HG02981 (cell line): ENCODE measurements around the gene SLC6A19.

Experiments used
- ATAC-seq: cut with Tn5 transposase; IDR thresholded peaks from one replicate; pipeline ENCODE4 v1.9.1; 2021; ENCODE audit warnings: mild to moderate bottlenecking, moderate library complexity; ENCODE audit not compliant: unreplicated experiment

SLC6A19 gene

DNA sequence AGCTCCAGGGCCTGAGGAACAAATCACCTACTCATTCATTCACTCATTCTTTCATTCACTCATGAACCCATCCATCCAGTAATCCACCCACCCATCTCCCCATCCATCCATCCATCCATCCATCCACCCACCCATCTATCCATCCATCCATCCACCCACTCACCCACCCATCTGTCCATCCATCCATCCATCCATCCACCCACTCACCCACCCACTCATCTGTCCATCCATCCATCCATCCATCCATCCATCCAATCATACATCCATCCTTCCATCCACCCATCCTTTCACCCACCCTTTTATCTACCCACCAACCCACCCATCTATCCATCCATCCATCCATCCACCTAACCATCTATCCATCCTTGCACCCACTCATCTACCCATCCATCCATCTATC lies 35.5 kb upstream of the SLC6A19 start:
- ATAC-seq = no peak

DNA sequence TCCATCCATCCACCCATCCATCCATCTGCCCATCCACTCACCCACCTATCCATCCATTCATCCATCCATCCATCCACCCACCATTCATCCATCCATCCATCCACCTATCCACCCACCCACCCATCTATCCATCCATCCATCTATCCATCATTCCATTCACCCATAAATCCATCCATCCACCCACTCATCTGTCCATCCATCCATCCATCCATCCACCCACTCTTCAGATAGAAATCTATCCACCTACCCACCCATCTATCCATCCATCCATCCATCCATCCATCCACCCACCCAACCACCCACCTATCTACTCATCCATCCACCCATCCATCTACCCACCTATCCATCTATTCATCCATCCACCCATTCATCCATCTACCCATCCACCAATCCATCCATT lies 35.0 kb upstream of the SLC6A19 start:
- no peak for ATAC-seq

DNA sequence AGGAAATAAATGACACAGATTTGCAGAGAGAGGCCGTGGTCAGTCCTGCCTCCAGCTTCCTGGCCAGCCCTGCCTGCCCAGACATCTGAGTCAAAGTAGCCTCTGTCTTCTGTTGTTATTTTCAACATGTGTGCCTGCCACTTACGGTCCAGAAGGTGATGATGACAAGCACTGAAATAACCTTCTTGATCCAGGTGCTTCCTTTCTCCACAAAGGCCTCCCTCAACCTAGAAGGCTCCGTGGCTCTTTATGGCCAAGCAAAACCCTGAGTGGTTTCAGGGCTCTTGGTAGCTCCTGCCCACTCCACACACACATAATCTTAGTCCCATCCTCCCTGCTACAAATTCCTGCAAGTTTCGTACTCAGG lies 34.1 kb upstream of the SLC6A19 start:
- peak; percentile 13 for ATAC-seq

DNA sequence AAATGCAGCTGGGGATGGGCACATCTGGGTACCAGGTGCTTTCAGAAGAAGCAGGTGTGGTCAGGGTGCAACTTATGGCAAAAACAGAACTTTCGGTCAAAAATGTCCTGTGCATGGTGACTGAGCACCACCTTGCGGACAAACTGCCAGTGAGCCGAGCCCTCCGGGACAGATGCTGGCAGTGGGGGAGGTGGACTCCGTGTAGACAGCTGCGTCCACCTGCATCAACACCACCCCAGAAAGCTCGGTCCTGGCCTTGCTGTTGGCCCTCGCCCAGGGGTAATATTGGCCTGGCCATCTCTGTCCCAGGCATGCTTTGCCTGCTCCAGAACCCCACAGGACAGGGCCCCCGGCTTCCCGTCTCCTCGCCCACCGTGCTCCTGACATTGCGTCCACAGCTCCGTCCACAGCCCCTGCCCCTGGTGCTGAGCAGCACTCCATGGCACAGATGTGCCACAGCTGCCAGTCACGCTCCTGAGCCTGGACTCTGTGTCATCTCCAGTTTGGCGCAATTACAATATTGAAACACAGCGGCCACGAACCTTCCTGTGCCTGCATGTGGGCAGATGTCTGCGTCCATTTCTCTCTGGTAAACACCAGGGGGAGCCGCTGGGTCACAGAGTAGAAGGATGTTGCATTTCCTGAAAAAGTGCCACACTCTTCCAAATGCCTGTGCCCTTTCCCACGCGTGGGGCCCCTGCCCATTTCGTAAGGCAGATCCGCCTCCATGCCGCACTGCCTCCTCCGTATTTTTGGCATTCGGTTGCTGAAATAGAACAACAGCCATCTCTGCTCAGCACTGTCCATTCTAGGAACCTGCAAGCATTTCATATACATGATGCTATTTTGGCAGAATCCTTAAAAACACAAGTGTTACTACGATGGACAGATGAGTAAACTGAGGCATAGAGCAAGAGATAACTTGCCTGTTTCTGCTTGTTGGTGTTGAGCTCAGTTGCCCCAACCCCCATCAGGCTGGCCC lies 33.4 kb upstream of the SLC6A19 start:
- ATAC-seq = peak; percentile 53

DNA sequence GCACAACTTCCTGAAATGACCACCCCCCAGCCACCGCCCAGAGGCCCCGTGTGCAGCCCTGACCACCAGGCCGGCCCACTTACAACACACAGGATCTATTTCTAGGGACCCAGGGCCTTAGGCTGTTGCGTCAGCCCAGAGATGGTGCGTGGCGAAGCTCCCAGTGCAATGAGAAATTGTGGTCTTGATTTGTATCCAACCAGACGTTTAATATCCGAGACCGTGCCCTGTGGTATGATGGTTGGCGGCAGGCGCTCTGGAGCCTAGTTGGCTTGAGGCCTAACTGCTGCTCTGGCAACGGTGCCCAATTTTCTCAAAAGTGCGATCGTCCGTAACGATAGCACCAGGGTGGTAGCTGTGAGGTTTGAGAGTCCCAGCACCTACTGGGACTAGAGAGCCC lies 32.6 kb upstream of the SLC6A19 start:
- ATAC-seq = no peak

DNA sequence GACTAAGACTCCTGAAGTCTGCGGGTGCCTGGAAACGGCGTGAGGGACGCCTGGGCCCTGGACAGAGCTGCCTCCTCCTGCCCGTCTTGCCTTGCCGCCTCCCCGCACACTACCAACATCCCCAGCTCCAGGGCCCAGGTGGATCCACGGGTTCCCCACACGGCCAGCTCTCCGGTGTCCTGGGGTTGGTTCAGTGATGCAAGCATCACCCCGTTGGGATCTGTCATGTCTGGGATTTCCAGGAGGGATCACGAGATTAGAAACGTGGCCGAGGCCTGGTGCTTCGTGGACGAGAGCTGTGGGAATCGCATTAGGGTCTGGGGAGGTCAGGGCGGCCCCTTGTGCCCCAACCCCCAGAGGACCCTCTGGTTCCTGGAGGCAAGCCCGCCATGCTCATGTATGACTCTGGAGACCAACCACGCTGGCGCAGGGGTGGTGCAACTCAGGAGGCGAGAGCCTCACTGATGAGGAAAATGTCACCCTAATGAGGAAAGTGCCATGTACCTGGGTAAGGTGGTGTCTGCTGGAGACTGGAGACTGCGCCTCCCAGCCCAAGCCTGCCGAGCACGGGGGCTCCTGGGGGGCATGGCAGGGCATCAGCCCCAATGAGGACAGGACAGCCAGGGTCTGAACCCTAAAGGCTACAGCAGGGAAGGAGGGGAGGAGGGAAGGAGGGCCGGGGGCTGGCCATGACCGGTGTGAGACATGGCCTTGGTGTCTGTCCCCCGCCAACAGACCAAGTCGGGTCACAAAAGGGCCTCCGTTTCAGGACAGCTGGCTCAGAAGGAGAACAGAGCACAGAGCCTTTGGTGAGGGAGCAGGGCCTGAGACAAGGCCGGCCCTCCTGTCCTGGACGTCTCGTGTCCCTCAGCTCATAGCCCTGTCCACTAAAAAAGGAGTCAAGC lies 31.9 kb upstream of the SLC6A19 start:
- no peak for ATAC-seq

DNA sequence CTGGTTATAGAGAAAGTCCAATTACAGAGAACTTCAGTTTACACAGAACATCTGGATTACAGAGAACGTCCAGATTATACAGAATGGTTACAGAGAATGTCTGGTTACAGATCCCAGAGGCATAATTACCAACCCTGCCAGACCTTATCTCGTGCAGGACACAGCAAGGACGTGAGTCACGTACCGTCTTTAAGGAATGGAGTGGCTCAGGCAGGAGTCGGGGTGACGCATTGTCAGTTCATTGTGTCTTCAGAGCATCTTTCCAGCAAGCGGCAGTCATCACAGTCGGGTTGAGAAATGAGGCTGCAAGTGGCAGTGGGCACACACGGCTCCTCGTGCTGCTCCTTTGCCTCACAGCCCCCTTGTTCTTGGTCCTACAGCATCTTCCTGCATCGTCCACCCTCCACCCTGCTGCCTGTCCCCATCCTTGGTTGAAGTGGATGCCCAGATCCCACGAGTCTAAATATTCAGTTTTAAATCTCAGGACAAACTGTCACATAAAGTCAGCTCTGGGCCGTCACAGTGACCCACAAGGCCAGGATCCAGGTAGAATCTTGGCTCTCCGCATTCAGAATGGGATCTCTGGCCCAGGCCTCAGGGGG lies 30.0 kb upstream of the SLC6A19 start:
- no peak for ATAC-seq

DNA sequence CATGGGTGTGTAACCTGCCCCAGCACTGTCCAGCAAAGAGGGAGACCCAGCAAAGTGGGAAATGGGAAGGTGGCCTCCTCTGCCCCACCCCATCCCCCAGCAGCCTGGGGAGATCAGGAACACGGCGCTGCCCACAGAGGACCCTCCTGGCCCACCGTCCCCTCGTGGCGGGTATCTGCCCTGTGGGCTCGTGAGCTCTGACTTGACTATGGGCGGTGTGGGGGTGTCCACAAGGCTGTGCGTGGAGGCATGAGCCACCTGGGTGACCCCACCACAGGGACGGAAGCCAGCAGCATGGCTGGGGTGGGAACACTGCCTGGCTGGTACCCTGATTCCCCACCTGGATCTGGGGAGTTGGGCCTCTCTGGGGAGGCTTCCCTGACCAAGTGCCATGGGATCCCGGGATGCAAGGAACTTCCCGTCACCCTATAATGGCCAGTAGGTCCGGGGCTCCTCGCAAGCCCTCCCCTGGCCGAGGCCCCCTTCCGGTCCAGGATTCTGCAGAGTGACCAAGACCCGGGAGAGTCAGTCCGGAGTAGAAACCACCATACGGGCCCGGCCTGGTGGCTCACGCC lies 29.3 kb upstream of the SLC6A19 start:
- ATAC-seq = no peak

DNA sequence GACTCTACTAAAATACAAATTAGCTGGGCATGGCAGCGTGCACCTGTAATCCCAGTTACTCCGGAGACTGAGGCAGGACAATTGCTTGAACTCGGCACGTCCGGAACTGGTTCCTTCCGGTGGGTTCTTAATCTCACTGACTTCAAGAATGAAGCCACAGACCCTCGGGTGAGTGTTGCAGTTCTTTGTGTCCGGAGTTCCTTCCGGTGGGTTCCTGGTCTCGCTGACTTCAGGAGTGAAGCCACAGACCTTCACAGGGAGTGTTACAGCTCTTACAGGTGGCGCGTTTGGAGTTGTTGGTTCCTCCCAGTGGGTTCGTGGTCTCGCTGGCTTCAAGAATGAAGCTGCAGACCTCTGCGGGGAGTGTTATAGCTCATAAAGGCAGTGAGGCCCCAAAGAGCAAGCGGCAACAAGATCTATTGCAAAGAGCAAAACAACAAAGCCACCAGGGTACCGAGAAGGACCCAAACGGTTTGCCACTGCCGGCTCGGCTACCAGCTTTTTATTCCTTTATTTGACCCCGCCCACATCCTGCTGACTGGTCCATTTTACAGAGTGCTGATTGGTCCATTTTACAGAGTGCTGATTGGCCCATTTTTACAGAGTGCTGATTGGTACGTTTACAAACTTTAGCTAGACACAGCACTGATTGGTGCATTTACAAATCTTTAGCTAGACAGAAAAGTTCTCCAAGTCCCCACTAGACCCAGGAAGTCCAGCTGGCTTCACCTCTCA lies 28.6 kb upstream of the SLC6A19 start:
- ATAC-seq = no peak

DNA sequence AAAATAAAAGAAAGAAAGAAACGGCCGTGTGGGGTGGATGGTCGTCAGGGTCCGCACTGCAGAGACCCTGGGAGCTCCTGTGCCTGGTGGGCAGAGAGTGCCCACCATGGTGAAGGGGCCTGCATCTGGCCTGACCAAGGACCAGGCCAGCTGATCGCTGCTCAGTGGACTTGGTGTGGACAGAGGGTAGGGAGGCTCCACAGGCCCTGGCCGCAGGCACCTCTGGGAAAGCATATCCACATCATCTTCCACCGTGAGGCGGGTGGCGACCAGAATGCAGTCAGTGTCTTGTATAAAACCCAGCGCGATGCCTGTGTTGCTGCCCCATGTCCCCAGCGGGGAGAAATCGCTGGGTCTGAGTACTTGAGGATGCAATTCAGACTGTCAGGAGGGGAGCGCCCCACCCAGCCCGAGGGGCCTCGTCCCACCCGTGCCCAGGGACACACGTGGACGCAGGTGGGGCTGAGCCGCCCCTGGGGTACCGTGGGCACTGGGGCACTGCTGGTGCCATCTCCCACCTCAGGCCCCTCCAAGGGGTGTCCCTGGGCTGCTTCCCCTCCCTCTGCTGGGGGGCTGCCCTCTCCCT lies 27.8 kb upstream of the SLC6A19 start:
- no peak for ATAC-seq

DNA sequence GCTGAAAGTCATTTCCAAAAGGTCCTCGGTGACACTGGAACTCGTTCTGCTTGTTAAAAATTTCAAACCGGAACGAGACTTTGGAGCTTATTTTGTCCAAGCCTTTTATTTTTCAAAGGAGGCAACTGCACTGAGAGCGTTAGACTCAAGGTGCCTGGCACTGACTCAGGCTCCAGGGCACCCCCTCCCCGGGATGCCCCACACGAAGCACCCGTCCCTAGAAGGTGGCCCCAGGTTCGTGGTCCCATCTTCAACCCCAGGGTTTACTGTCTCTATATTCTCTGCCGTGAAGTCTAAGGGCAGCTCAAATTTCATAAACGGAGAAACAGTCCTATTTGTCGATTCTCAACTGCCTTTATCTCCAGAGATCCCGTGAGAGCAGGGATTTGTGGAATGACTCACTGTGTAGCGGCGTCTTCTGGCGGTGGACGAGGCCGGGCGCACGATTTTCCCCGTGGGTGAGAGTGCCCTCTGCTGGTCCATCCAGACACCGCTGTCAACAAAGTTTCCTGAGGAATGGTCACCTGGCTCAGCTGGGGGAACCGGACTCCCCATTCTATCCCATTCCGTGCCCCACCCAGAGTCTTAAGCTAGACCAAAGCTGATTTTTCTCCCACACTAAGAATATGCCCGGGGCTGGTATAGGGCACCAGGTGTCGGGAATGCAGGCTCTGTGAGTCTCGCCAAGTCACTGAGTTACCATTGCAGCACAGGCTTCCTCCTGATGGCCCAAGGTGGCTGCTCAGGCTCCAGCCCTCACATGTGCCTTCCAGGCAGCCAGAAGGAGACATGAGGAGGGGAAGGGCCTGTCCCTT lies 27.1 kb upstream of the SLC6A19 start:
- no peak for ATAC-seq

DNA sequence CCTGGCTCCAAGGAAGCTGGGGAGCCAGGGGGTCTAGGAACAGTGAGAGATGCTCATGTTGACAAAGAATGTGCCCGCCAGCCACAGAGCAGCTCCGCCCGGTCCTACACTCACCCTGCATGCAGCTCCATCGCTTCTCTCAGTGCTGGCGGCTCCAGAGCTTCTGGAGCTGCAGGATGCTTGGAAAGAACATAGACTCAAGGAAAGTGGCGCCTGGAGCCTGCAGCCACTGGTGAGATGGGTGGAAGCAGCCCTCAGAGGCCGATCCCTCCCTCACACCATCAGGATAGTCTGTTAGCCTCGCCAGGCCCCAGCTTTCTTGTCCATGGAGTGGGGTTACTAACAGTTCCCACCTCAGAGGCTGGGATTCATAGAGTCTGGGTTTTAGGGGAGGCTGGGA lies 26.4 kb upstream of the SLC6A19 start:
- ATAC-seq = no peak

DNA sequence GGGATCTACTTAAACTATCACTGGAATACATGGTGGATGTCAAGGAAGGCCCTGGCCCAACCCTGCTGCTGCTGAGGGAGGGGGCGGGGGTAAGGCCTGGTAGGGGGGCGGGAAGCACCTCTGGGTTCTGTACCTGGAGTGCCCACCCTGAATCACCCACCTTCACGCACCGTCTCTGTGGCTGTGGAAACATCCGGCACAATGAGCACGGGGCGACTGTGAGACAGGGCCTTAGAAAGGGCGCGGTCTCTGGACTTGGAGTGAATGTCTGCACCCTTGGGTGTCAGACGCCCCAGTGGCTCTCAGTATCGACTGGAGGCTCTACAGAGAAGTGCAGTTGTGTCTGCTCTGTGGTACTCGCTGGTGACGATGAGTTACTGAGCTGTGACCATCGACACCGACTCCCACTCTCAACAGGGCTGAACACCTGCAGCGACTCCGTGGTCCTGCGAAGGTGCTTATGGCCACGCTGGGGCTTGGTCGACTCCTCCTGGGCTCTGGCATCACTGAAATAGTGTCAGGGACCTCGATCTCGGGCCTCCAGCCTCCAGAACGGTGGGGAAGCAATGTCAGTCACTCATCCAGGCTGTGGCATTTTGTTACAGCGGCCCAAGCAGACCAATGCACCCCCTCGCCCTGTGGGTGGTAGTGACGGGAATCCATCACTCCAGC lies 25.5 kb upstream of the SLC6A19 start:
- ATAC-seq = no peak

DNA sequence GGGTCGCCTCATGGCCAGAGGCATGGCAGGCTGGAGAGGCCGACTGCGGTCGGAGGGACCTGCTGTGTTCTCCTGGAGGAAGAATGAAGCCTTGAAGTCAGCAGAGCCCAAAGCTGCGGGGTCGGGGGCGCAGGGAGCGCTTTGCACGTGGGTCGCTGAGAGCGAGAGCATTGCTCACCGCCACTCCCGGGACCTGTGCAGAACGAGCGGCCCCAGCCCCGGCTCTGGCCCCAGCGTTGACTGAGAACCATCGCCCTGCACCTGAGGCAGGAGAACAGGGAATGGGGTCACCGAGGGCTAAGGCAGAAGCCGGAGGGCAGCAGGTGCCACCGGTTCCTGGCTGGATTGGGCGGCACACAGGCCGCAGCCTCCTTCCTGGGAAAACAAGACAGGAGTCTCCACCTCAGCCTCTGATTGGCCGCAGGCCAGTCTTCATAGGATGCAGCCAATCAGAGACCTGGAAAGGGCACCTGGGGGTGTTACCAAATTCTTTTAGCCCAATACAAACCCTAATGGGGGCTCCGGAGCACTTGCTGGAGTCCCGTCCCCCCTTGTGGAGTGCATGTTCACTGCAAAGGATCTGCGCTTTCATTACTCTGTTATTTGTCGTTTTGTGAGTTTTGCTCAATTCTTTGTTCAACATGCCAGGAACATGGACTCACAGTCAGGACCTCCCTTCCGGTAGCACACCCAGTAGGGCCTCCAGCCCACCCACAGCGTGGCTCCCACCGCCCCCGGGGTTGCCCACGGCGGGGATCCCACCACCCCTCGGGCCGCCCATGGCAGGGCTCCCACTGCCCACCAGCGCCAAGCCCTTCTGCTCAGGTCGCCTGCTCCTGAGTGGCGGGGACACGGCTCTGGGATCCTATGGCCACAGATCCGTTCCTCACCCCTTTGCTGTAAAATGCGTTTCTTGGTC lies 24.7 kb upstream of the SLC6A19 start:
- ATAC-seq = no peak

DNA sequence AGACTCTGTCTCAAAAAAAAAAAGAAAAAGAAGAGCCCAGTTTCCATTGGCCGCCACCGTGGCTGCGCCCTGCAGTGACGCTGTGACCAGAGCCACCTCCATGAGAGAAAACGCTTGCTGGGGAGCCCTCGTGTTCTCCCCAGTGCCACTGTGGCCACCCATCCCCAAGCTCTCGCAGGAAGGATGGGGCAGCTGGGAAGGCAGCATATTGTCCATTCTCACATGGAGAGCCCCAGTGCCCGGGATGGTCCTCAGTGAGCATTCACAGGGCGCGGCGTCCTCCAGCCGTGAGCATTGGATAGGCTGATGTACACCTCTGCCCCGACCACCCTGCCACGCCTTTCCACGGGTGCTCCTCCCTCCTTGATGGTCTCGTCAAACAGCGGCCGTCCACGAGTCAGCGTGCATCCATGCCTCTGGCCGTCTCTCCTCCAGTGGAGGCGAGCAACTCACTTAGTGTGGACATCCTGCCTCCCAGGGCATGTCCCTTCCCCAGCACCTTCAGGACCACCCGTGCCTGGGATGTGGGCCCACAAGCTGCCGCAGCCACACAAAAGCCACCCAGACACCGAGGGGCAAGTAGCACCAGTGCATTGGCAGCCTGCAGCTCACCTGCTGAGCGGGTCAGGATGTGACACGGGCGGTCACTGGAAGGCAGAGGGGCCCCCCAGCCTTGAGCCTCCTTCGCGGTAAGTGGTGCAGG lies 23.4 kb upstream of the SLC6A19 start:
- ATAC-seq = no peak

DNA sequence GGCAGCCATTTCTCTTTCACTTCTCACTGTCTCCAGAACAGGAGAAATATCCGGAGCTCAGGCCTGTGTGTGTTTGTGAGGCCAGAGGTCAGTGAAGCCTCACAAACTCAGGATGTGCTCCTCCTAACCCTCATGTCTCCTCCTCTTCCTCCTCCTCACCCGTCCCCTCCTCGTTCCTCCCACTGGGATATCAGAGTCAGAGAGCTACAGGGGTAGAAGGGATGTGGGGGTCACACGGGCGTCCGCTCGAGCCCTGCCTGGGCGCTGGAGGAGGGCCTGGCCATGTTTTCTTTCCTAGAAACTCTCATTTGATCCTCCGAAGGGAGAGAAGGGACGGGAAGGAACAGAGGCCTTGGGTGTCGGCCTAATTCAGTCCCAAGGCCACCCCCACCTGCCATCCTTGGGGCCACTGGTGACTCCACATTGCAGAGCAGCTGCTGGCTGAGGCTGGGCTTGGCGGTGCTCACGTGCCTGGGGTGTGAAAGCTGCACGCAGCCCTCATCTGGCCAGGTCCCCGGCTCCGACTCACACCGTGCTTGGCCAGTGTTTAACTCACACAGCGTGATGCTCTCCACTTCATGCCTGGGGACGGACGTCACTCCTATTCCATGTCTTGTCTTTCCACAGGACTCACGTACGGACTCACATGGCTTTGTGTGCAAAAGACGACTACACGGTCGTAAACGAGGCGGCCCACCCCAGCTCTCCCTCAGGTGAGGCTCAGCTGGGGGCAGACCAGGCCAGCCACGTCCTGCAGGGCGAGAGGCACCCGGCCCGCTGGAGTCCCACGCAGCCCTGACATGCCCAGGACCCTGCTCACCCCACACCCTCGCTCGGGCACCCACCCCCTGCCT lies 22.6 kb upstream of the SLC6A19 start:
- no peak for ATAC-seq
